K562 (cell line): ENCODE data around the gene SPATC1L.

Experiments
- CHD1 ChIP-seq: fragments of 200-600 bp; sonication (generic); IDR thresholded peaks from one replicate; pipeline ENCODE4 v1.6.1; 2012; ENCODE audit warnings: mild to moderate bottlenecking, moderate library complexity, low read length, inconsistent platforms
- CTCF ChIP-seq, 3 experiments: IDR thresholded peaks in 2 of 3; conservative IDR thresholded peaks in 1 of 3; 2 replicates each; pipeline ENCODE4 v1.5.1; 2011 to 2012; ENCODE audit warnings: low read length in 3 of 3, mild to moderate bottlenecking in 3 of 3, control low read depth in 2 of 3, improper control_type of control experiment in 1 of 3, inconsistent platforms in 1 of 3, low read depth in 1 of 3, mixed read lengths in 1 of 3, moderate library complexity in 1 of 3; ENCODE audit not compliant: insufficient read depth in 2 of 3
- HOMEZ ChIP-seq: fragments of 250-450 bp; sonication (Bioruptor Pico); IDR thresholded peaks from 2 replicates; pipeline ENCODE4 v1.4.0; 2020; ENCODE audit warnings: mild to moderate bottlenecking, moderate library complexity
- MXI1 ChIP-seq: IDR thresholded peaks from 2 replicates; pipeline ENCODE4 v1.6.1; 2011; ENCODE audit warnings: low read depth, mild to moderate bottlenecking, improper control_type of control experiment, low read length
- PRMT5 ChIP-seq: sonication (generic); formaldehyde crosslinking; IDR thresholded peaks from 2 replicates; pipeline ENCODE4 v1.5.0; 2020; ENCODE audit warnings: missing genetic modification reagents
- SUPT5H ChIP-seq: fragments of 450-650 bp; IDR thresholded peaks from 2 replicates; pipeline ENCODE4 v1.6.1; 2016
- ZC3H11A ChIP-seq: IDR thresholded peaks from 2 replicates; pipeline ENCODE4 v1.6.1; 2012; ENCODE audit warnings: low read depth, low read length, improper control_type of control experiment
- ZKSCAN1 ChIP-seq: fragments of 150-350 bp; IDR thresholded peaks from 2 replicates; pipeline ENCODE4 v1.6.1; 2016; ENCODE audit warnings: low read depth, low read length
- ZNF586 ChIP-seq: fragments of 450-650 bp; formaldehyde crosslinking; conservative IDR thresholded peaks from 2 replicates; pipeline ENCODE4 v1.4.0; 2020; ENCODE audit warnings: mild to moderate bottlenecking, moderate library complexity
- ZNF76 ChIP-seq: fragments of 250-450 bp; sonication (Bioruptor Pico); IDR thresholded peaks from 2 replicates; pipeline ENCODE4 v1.4.0; 2020; ENCODE audit warnings: mild to moderate bottlenecking, moderate library complexity, borderline replicate concordance
- TF ChIP-seq, protein P1 (sequence below): sonication (generic); formaldehyde crosslinking; IDR thresholded peaks from 2 replicates; pipeline ENCODE4 v1.8.0; 2023; ENCODE audit warnings: mild to moderate bottlenecking, missing genetic modification reagents

DNA sequence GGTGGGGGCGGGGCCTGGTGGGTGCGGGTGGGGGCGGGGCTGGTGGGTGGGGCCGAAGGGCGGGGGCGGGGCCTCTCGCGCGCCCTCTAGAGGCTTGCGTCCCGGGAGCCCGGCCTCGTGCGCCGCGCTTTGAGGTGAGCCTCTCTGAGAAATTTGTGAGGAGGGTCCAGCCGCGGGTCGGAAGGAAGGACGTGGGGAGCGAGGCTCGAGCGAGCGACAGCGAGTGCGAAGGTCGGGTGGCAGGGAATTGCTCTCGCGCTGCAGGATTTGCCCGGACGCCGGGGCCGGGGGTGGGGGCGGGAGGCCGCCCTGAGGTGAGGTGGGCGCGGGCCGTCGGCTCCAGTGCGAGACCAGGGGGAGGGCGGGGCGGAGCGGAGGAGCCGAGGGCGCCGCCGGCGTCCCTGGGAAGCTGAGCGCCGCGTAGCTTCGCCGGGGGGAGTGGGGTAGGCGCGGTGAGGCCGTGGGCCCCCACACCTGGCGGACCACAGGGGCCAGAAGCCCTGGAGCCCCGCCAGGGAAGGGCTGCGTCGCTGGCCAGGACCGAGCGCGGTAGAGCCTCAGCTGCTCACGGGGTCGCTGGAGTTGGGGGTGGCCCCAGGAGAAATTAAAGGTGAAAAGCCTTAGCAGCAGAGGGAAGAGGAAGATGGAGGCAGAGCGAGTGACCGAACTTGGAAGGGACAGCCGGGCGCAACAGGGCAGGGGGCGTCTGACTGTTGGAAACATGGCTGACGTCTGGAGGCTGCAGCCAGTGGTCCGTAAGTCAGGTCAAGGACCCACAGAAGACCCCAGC is 45.1 kb upstream of the SPATC1L start:
- no peak for TF ChIP-seq HOMEZ
- TF ChIP-seq PRMT5 = no peak
- TF ChIP-seq, protein P1, sequence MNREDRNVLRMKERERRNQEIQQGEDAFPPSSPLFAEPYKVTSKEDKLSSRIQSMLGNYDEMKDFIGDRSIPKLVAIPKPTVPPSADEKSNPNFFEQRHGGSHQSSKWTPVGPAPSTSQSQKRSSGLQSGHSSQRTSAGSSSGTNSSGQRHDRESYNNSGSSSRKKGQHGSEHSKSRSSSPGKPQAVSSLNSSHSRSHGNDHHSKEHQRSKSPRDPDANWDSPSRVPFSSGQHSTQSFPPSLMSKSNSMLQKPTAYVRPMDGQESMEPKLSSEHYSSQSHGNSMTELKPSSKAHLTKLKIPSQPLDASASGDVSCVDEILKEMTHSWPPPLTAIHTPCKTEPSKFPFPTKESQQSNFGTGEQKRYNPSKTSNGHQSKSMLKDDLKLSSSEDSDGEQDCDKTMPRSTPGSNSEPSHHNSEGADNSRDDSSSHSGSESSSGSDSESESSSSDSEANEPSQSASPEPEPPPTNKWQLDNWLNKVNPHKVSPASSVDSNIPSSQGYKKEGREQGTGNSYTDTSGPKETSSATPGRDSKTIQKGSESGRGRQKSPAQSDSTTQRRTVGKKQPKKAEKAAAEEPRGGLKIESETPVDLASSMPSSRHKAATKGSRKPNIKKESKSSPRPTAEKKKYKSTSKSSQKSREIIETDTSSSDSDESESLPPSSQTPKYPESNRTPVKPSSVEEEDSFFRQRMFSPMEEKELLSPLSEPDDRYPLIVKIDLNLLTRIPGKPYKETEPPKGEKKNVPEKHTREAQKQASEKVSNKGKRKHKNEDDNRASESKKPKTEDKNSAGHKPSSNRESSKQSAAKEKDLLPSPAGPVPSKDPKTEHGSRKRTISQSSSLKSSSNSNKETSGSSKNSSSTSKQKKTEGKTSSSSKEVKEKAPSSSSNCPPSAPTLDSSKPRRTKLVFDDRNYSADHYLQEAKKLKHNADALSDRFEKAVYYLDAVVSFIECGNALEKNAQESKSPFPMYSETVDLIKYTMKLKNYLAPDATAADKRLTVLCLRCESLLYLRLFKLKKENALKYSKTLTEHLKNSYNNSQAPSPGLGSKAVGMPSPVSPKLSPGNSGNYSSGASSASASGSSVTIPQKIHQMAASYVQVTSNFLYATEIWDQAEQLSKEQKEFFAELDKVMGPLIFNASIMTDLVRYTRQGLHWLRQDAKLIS = peak; percentile 75; the same call in 1 of the 2 replicates
- no peak for TF ChIP-seq ZC3H11A
- TF ChIP-seq ZNF586 = no peak
- TF ChIP-seq CHD1 = peak; percentile 72
- no peak for TF ChIP-seq ZNF76
- peak; percentile 73 for TF ChIP-seq SUPT5H
- TF ChIP-seq MXI1 = no peak
- no peak for TF ChIP-seq ZKSCAN1
- TF ChIP-seq CTCF (IDR thresholded peaks at IDR 0.05 in 2 of 3, conservative IDR thresholded peaks at IDR 0.05 in 1 of 3; ENCODE audit: insufficient read depth in 2 of 3, low read depth in 1 of 3, low read length in 3 of 3) = peak; percentile 48 to 66 (median 65); a peak in 5 of 6 replicates
